HG03135 (cell line): Measurements from ENCODE around the gene DGKE.

ENCODE experiments used
- ATAC-seq: cut with Tn5 transposase; IDR thresholded peaks from one replicate; pipeline ENCODE4 v1.9.1; 2021; ENCODE audit warnings: mild to moderate bottlenecking, moderate library complexity; ENCODE audit not compliant: unreplicated experiment

DGKE gene

GRCh38 chr17:56845934-56846333 lies 12.0 kb downstream of the DGKE start:
- no peak for ATAC-seq

DNA sequence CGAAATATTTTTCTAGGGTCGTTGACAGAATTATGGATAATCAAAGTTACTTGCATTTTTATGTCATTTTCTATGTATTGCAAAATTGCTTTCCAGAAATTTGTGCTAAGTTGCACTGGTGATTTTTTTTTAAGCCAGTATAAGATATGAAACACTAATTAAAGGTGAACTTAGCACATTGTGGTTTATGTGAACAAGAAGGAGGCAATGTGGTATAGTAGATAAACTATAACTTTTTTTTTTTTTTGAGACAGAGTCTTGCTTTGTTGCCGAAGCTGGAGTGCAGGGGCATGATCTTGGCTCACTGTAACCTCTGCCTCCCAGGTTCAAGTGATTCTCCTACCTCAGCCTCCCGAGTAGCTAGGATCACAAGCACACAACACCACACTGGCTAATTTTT lies 13.2 kb downstream of the DGKE start:
- no peak for ATAC-seq

DNA sequence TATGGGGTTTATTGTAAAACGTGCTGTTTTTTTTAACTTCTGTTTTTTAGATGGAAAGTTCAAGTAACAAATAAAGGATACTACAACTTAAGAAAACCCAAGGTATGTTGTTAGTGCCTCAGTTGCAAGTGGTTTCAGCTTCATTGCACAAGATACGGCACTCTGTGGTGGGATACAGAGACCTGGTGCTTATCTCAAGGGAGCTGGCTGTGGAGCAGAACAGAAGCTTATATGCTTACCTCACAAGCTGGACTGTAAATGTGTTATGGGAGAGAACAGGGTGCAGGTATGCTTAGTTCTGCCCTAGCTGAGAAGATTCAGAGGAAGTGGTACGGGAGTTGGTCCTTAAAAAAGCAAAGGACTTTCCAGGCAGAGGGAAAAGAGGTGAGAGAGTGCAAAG lies 15.2 kb downstream of the DGKE start:
- no peak for ATAC-seq

- no peak for ATAC-seq
These were observed 16.6 kb downstream of the DGKE start for GRCh38 chr17:56850591-56850990.

DNA sequence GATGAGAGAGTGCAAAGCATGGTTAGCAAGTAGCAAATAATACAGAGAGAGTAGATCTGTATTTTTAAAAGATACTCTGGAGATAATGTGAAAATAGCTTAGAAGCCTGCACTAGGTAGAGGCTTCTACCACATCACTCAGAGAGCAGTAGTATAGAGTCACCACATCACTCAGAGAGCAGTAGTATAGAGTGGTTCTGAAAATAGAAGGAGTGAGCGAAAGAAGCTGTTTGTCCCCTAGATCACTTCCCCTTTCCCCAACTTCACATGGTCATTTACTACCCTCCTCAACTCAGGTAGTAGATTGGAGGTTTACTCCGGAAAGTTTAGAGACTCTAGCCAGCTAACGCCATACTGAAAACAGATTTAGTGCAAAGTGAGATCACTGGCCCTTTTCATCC lies 17.1 kb downstream of the DGKE start:
- no peak for ATAC-seq

- ATAC-seq: no peak
These were observed 27.9 kb downstream of the DGKE start for GRCh38 chr17:56861899-56862298.

DNA sequence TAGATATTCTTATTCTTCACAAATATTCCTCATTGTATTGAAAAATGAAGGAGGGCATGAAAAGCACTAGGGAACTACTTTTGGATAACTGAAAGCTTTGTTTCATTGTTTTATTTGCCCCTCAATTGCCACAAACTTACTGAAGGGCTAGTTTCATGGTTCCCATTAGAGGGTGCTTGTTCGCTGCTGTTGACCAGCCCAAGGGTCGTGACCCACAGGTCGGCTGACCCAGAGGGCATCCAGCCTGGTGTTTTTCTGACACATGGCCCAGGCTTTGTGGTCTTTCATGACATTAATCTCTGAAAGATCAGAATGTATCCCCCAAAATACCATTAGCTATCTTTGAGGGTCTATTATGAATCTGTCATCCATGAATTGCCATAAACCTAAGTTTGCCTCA lies 30.0 kb downstream of the DGKE start:
- ATAC-seq: no peak

GRCh38 chr17:56866076-56866475 lies 32.1 kb downstream of the DGKE start:
- ATAC-seq: no peak

GRCh38 chr17:56866496-56866895 lies 32.5 kb downstream of the DGKE start:
- ATAC-seq: no peak

- no peak for ATAC-seq
These were observed 34.0 kb downstream of the DGKE start for GRCh38 chr17:56867948-56868376.

- ATAC-seq: no peak
These were observed 34.8 kb downstream of the DGKE start for GRCh38 chr17:56868716-56869115.

DNA sequence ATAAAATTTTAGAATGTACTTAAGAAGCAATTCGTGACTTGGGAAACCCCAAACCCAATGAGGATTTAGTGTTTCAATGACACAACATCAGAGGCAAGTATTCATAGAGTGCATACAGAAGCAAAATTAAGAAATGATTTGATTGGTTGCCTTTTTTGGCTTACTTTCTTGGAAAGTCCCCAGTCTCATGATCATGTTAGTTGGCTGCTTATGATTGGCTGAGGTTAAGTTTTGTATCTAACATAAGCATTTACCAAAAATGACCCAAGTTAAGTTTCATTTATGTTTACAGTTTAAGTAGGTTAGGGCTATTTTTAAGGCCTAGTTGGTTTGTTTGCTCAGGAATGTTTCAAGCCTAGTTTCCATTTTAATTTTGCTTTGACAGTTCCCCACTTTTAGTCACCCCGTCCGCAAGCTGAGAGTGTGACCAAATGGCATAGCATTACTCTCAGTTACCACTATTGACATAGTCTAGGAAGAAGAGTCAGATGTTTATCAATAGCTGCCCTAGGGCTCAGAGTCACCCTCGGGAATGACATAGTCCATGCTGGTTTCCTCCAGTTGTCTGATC lies 36.2 kb downstream of the DGKE start:
- no peak for ATAC-seq

DNA sequence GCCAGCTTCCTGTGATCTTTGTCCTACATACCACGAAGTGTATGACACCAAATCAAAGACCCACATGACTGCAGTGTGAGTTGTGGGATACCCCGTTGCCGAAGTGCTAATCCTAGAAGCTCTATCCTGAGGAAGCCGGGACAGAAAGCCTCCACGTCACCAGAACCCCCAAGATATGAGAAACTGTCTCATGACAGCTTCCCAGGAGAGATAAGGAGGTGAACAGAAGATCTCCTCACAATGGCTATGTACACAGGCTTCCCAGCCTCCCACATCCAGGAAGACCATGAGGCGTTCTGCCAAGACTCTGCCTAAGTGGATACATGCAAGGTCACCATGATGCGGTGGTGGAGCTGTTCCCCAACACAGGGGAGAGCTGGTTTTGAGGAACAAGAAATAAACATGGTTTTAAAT lies 42.8 kb downstream of the DGKE start:
- no peak for ATAC-seq

GRCh38 chr17:56879280-56879679 lies 45.3 kb downstream of the DGKE start:
- ATAC-seq: no peak

DNA sequence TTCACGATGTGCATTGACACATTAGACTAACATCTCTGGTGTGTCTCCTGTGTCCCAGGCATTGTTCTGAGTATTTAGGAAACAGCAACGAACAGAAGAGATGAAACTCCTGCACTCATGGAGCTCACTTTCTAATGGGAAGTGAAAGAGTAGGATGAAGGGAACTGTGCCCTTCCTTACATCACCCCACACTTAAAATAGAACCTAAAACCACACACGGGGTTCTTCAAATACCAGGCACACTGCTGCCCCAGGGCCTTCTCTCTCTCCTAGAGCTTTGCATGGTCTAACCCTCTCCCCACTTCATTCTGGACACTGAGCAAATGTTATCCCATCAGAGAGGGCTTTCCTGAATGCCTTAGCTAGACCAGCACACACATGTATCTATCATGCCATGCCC lies 46.2 kb downstream of the DGKE start:
- no peak for ATAC-seq

DNA sequence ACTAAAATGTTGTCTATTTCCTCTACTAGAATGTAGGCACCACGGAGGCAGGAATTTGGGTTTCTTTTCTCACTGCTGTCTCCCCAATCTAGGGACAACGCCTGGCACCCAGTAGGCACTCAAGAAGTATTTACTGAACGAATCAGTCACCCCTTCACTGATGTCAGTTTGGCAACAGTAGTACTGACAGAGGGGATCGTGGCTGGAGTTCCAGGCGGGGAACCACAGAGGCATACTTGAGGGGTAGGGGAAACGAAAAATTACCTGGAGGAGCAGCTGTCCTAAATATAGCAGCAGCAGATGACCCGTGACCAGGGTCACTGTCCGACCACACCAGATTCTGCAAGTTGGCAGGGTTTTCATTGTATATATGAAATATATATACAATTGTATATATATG lies 46.6 kb downstream of the DGKE start:
- ATAC-seq: no peak

- no peak for ATAC-seq
These were observed 47.8 kb downstream of the DGKE start for GRCh38 chr17:56881685-56882295.

DNA sequence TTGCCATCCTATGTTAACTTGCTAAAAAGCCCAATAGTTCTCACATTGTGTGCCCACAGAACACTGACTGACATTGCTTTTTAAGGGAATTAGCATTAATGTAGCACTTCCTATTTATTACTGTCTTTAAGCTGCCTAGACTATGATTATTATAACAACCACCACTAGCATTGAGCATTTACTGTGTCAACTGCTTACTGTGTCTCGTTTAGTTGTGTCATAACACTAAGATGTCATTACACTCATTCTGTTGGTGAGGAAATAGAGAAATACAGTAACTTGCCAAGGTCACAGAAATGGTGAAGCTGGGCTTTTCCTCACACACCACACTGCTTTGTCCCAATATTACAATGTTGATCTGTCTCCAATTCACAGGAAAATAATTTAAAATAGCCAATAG lies 49.7 kb downstream of the DGKE start:
- no peak for ATAC-seq

DNA sequence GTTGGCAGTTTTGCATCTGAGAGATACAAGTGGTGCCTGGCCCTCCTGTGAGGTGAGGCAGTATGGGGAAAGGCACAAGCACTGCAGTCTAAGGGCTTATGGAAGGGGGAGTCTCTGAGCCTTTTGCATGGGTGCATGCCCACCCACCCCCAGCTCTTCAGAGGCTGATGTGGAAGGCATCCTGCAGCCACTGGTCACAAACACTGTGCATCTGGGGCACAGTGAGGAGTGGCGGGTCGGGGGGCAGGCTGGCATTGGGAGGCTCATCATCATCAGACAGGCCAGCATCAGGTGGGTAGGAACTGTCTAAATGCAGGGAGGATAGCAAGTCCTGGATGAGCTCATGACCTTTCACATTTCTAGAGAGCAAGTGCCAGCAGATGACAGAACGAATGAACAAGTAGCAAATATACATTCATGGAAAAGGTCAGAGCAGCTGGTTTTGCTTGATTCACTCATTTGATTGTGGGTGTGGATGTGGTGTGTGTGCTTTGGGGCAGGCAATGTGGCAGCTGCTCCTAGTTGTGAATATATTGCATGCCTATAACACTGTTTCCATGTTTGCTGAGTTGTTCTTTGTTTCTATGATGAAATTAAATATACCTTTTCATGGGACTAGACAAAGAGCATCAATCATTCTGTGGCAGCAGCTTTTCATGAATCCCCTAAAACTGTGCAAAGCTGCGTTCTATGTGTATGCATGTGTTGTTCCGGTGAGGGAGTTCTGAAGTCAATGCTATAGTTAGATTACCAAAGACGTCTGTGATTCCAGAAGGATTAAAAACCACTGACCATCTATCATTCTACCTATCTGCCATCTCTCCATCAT lies 50.7 kb downstream of the DGKE start:
- no peak for ATAC-seq

DNA sequence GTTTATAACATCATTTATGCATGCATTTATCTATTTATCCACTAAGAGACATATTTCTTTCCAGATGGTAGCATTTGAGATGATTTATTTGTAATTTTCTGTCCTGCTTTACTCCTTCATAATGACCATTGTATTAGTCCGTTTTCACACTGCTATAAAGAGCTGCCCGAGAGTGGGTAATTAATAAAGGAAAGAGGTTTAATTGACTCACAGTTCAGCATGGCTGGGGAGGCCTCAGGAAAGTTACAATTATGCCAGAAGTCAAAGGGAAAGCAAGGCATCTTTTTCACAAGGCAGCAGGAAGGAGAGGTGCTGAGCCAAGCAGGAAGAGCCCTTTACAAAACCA lies 51.3 kb downstream of the DGKE start:
- ATAC-seq: no peak

- no peak for ATAC-seq
These were observed 52.4 kb downstream of the DGKE start for GRCh38 chr17:56886288-56886731.

DNA sequence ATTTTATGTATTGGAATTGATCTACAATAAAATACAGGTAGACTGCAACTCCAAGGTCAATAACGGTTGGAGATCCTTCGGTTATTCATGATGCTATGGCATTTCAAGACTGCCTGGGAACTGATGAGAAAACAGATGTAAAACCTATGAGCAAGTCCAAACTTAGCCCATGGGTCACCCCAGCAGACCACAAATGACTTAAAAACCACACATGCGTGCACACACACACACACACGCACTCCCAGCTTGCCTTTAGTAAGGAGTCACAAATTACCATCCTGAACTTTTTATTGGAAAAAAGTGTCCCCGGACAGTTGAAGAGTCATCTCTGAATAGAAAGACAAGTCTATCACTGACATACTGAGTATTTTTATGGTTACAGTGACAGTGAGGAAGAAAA lies 53.2 kb downstream of the DGKE start:
- ATAC-seq: no peak
